HG02571 (cell line): ENCODE data around the gene CDHR3.
"Not testable (repeated sequence)": the region's sequence is repeated elsewhere in the genome, so short reads cannot be mapped to it uniquely, and the experiment has no call there.

Experiments used
- ATAC-seq: cut with Tn5 transposase; IDR thresholded peaks from one replicate; pipeline ENCODE4 v1.9.1; 2021; ENCODE audit warnings: mild to moderate bottlenecking, moderate library complexity; ENCODE audit not compliant: unreplicated experiment

CDHR3 gene

GRCh38 chr7:105955651-105956466 is 7.2 kb upstream of the CDHR3 start:
- ATAC-seq, result not testable (repeated sequence)

GRCh38 chr7:105958012-105958411 is 5.1 kb upstream of the CDHR3 start:
- no peak for ATAC-seq

GRCh38 chr7:105962353-105962752 is 711 bp upstream of the CDHR3 start:
- ATAC-seq, result no peak

DNA sequence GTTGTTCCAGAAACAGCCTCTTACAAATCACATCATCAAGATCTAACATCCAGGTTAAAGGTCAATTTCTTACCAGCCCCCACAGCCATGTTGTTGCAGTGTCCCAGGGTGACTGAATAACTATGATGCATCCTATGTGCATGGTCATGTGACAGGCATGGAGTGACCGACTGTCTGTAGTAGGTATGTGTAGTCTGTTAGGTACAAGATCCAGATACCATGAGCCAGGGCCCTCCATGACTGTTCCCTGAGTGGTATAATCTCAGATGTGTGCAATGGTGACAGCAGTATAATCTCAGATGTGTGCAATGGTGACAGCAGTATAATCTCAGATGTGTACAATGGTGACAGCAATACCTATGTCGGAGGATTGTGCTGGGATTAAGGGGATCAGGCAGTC is 8.8 kb downstream of the CDHR3 start:
- no peak for ATAC-seq

- ATAC-seq, result no peak
Measured at GRCh38 chr7:105972276-105972675, 9.2 kb downstream of the CDHR3 start.

DNA sequence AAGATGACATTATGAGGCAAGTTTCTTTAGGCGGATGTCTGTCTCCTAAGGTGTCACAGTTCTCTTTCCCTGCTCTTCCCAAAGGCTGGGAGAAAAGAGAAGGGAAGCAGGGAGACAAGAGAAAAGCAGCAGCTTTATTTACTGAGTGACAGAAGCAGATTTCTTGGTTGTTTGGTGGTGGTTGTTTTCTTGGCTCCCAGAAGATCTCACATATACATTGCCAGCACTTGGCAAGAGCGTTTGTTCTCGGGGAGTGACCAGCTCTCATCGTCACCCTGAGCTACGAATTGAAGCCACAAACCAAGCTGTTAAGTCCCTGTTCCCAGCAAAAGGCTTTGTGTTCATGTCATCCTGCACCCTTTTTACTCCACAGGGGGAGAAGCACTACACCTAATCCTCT is 11.4 kb downstream of the CDHR3 start:
- ATAC-seq, result no peak

DNA sequence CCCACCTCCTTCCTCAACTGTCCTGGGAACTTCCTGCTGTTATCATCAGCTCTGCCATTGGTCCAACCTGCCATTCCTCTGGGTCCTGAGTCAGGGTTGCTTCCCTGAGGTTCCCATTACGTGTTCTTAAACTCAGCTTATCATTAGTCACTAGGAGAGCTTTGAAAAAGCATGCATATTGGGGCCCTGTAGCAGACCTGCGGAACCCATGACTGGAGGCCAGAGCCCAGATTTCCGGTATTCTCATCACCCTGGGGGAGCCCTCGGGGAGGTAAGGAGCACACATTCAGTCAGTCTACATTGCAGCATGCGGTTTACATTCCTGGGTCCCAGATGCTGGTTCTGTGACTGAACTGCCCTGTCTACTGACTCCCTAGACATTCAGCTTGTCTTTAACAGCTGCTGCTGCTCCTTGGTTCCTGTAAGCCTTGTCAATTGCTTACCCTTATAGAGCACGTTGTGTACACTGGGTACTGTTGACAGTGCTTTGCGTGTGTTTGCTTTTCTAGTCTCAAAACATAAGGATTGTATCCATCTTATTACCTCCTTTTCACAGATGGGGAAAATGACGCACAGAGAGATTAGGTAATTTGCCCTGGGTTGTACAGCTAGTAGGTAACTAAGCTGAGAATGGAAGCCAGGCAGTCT is 12.8 kb downstream of the CDHR3 start:
- ATAC-seq, result no peak

- no peak for ATAC-seq
Measured at GRCh38 chr7:105976868-105977267, 13.8 kb downstream of the CDHR3 start.

DNA sequence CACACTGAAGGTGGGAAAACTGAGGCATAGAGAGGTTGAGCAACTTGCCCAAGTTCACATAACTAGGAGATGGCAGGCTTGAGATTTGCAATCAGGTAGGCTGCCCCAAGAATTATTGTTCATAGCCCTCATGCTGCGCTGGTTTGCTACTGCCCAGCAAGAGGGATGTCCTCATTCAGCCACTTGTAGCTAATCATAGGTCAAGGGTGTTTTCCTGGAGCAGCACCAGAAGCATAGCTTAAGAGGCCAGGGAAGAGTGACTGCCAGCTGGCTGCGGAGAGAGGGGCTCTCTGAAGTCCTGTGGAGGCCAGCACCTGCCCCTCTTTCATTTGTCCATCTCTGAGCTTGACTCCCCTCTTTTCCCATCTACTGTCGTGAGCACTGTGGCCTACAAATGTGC is 15.0 kb downstream of the CDHR3 start:
- ATAC-seq, result no peak

- no peak for ATAC-seq
Measured at GRCh38 chr7:105978974-105979373, 15.9 kb downstream of the CDHR3 start.

DNA sequence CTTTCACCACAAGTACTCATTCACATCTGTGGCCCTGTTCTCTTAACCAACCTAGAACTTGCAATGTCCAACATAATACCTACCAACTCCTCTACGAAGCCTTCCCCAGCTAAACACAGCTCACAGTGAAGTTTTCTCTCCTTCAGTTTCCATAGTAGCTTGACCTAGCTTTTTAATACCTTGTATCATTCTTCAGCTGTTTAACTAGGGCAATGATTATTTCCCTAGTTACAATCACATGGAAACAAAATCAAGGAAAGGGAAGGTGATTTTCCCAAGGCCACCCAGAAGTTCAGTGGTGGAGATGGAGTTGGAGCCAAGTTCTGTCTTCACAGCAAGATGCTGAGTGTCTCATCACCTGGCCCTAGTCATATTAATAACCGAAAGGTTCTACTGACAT is 16.3 kb downstream of the CDHR3 start:
- ATAC-seq, result no peak

- no peak for ATAC-seq
Measured at GRCh38 chr7:105980645-105981396, 17.8 kb downstream of the CDHR3 start.

DNA sequence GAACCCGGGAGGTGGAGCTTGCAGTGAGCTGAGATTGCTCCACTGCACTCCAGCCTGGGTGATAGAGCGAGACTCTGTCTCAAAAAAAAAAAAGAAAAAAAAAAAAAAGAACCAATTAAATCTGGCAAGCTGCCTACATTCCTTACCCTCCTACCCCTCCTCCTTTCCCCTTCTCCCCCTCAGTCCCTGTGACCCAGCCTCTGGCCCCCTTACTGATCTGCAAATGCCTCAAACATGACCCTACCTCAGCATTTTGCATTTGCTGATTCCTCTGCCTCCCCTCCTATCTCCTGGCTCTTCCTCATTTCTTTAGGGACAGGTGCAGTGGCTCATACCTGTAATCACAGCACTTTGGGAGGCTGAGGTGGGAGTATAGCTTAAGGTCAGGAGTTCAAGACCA is 19.3 kb downstream of the CDHR3 start:
- ATAC-seq, result no peak

DNA sequence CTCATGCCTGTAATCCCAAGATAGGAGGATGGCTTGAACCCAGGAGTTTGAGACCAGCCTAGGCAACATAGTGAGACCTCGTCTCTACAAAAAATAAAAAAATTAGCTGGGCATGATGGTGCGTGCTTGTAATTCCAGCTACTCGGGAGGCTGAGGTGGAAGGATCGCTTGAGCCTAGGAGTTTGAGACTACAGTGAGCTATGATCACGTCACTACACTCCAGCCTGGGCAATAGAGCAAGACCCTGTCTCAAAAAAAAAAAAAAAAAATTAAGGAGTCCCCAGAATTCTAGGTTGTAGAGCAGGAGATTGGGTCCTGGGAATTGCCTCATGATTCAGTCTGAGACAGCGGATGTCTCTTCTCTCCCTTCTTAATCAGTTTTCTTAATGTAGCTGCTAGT is 21.7 kb downstream of the CDHR3 start:
- not testable (repeated sequence) for ATAC-seq

DNA sequence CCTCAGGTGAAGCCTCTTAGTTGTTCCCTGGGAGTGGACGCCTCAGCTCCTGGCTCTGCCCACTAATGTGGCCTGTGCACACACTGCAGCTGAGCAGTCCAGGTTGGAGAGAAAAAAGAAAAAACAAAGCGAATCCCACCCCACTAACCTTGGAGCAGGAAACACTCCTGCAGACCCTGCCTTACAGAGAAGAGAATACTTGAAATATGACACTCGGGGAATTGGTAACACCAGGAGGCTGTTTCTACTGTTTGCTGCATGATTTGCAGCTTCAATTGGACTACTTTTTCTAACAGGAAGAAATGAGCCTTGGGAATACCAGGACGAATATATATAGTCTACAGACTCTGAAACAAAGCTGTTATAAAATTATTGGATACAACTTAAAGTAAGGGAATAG is 22.2 kb downstream of the CDHR3 start:
- no peak for ATAC-seq

- no peak for ATAC-seq
Measured at GRCh38 chr7:105985672-105986215, 22.7 kb downstream of the CDHR3 start.

- ATAC-seq, result no peak
Measured at GRCh38 chr7:105987046-105987445, 24.0 kb downstream of the CDHR3 start.

- ATAC-seq, result no peak
Measured at GRCh38 chr7:105988276-105988675, 25.2 kb downstream of the CDHR3 start.

- ATAC-seq, result no peak
Measured at GRCh38 chr7:105989191-105989590, 26.1 kb downstream of the CDHR3 start.

DNA sequence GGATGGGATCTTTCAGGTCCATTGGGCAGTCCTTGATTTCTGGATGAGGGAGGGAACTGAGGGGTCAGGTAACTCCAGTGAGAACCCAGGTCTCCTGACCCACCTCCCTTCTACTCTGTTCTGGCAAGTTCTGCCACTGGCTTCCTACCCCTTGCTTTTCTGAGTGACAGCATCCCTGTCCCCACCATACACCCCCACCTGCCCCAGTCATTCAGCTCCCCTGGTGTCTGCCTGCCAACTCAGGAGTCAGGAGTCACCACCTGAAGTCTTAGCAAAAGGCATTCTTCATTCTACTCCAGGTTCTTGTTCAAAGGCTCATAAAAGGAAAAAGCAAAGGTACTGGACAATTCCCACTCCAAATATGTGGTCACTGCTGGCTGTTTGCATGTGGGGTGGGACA is 26.6 kb downstream of the CDHR3 start:
- no peak for ATAC-seq

- no peak for ATAC-seq
Measured at GRCh38 chr7:105990141-105990540, 27.1 kb downstream of the CDHR3 start.
